HAP-1 (cell line): ENCODE data around the gene SPINT1.

Source experiments
- DNase-seq, 2 experiments: peaks; one replicate each; pipeline ENCODE4 v3.0.0-alpha.2; 2016 to 2020; ENCODE audit warnings: low spot score in 2 of 2
- H3K27me3 ChIP-seq: fragments of 250-450 bp; sonication (Bioruptor Pico); 2 replicates; pipeline ENCODE4 v1.5.1; 2020; ENCODE audit warnings: low read depth, mild to moderate bottlenecking, moderate library complexity
- H3K36me3 ChIP-seq: fragments of 250-450 bp; sonication (Bioruptor Pico); replicated peaks from 2 replicates; pipeline ENCODE4 v1.5.1; 2020; ENCODE audit warnings: mild to moderate bottlenecking
- H3K4me1 ChIP-seq: fragments of 250-450 bp; sonication (Bioruptor Pico); 2 replicates; pipeline ENCODE4 v1.5.1; 2020; ENCODE audit warnings: mild to moderate bottlenecking
- H3K4me3 ChIP-seq: fragments of 250-450 bp; sonication (Bioruptor Pico); 2 replicates; pipeline ENCODE4 v1.5.1; 2020; ENCODE audit warnings: mild to moderate bottlenecking, moderate library complexity
- H3K9me3 ChIP-seq: fragments of 250-450 bp; sonication (Bioruptor Pico); 2 replicates; pipeline ENCODE4 v1.5.1; 2020; ENCODE audit warnings: mild to moderate bottlenecking, moderate library complexity
- in situ Hi-C: fragments of 300-500 bp; cut with MboI; formaldehyde crosslinking; loops from 3 replicates; pipeline ENCODE4 v1.14.3; 2020; ENCODE audit warnings: low sequenced_read_pairs, inconsistent platforms, mixed read lengths

Gene SPINT1

GRCh38 chr15:40819048-40819447 lies 24.8 kb upstream of the SPINT1 start:
- Histone ChIP-seq H3K36me3 (no peaks in the 10 kb centered on the region), H3K9me3 (no peaks in the 10 kb centered on the region), H3K4me3 (no peak overlapping the region), H3K27me3 (no peaks in the 10 kb centered on the region), H3K4me1 (no peaks in the 10 kb centered on the region)
- DNase-seq = no peak
- in situ Hi-C loops = no loop called here

- H3K27me3 ChIP-seq = no peaks in the 10 kb centered on the region
- DNase-seq = no peak
- in situ Hi-C loops = no loop called here
- no peak overlapping the region for H3K4me3 ChIP-seq
- H3K9me3 ChIP-seq = no peaks in the 10 kb centered on the region
- H3K36me3 ChIP-seq = no peaks in the 10 kb centered on the region
- H3K4me1 ChIP-seq = no peaks in the 10 kb centered on the region
Measured at GRCh38 chr15:40821195-40821594, 22.7 kb upstream of the SPINT1 start.

- in situ Hi-C loops = no loop called here
- Histone ChIP-seq H3K36me3 (no peaks in the 10 kb centered on the region), H3K4me1 (no peaks in the 10 kb centered on the region), H3K4me3 (no peak overlapping the region), H3K9me3 (no peaks in the 10 kb centered on the region), H3K27me3 (no peaks in the 10 kb centered on the region)
- DNase-seq = no peak
Measured at GRCh38 chr15:40823572-40824343, 20.1 kb upstream of the SPINT1 start.

GRCh38 chr15:40825661-40826422 lies 18.0 kb upstream of the SPINT1 start:
- no peak overlapping the region for H3K4me3 ChIP-seq
- peak in 1 of 2 experiments; percentile 8 for DNase-seq
- no peaks in the 10 kb centered on the region for H3K4me1 ChIP-seq
- in situ Hi-C loops = no loop called here
- no peaks in the 10 kb centered on the region for H3K27me3 ChIP-seq
- no peaks in the 10 kb centered on the region for H3K9me3 ChIP-seq
- H3K36me3 ChIP-seq = no peaks in the 10 kb centered on the region

- no peak overlapping the region for H3K4me3 ChIP-seq
- no peaks in the 10 kb centered on the region for H3K36me3 ChIP-seq
- DNase-seq = no peak
- H3K9me3 ChIP-seq = no peaks in the 10 kb centered on the region
- no peaks in the 10 kb centered on the region for H3K27me3 ChIP-seq
- no peaks in the 10 kb centered on the region for H3K4me1 ChIP-seq
- in situ Hi-C loops = no loop called here
Measured at GRCh38 chr15:40826423-40827075, 17.3 kb upstream of the SPINT1 start.

- no peaks in the 10 kb centered on the region for H3K36me3 ChIP-seq
- no peak within 1 kb of the TSS for H3K4me3 ChIP-seq
- no peaks in the 10 kb centered on the region for H3K9me3 ChIP-seq
- no peaks in the 10 kb centered on the region for H3K27me3 ChIP-seq
- in situ Hi-C loops = no loop called here
- H3K4me1 ChIP-seq = no peaks in the 10 kb centered on the region
- no peak for DNase-seq
Measured at GRCh38 chr15:40828447-40829036, 15.3 kb upstream of the SPINT1 start, which contains the start of gene PPP1R14D. Gene PPP1R14D, minus strand, starts transcription at chr15:40828708. Its CDS starts 67 bp downstream, at chr15:40828641.

- no peaks in the 10 kb centered on the region for H3K9me3 ChIP-seq
- in situ Hi-C loops = no loop called here
- no peak for DNase-seq
- no peaks in the 10 kb centered on the region for H3K27me3 ChIP-seq
- H3K4me1 ChIP-seq = no peaks in the 10 kb centered on the region
- no peaks in the 10 kb centered on the region for H3K36me3 ChIP-seq
- H3K4me3 ChIP-seq = no peak overlapping the region
Measured at GRCh38 chr15:40829115-40829514, 14.7 kb upstream of the SPINT1 start.

GRCh38 chr15:40830884-40831283 lies 13.0 kb upstream of the SPINT1 start:
- H3K9me3 ChIP-seq = no peaks in the 10 kb centered on the region
- H3K27me3 ChIP-seq = no peaks in the 10 kb centered on the region
- H3K4me1 ChIP-seq = 0 out of 2 replicates have a peak, but pooled peaks cover 4% of the 10 kb centered on the region
- no peaks in the 10 kb centered on the region for H3K36me3 ChIP-seq
- no peak for DNase-seq
- no peak overlapping the region for H3K4me3 ChIP-seq
- in situ Hi-C loops = no loop called here

GRCh38 chr15:40831861-40832260 lies 12.0 kb upstream of the SPINT1 start:
- DNase-seq = no peak
- Histone ChIP-seq H3K36me3 (no peaks in the 10 kb centered on the region), H3K9me3 (no peaks in the 10 kb centered on the region), H3K27me3 (no peaks in the 10 kb centered on the region), H3K4me1 (0 out of 2 replicates have a peak, but pooled peaks cover 4% of the 10 kb centered on the region), H3K4me3 (no peak overlapping the region)
- in situ Hi-C loops = no loop called here

- H3K4me3 ChIP-seq = no peak overlapping the region
- DNase-seq = no peak
- in situ Hi-C loops = no loop called here
Measured at GRCh38 chr15:40832903-40833302, 10.9 kb upstream of the SPINT1 start.

GRCh38 chr15:40836020-40836419 lies 7.8 kb upstream of the SPINT1 start:
- Histone ChIP-seq H3K27me3 (no peaks in the 10 kb centered on the region), H3K36me3 (no peaks in the 10 kb centered on the region), H3K4me3 (no peak overlapping the region), H3K9me3 (no peaks in the 10 kb centered on the region), H3K4me1 (0 out of 2 replicates have a peak, but pooled peaks cover 4% of the 10 kb centered on the region)
- no peak for DNase-seq
- in situ Hi-C loops = no loop called here

More at GRCh38 chr15:40832903-40833302, 10.9 kb upstream of the SPINT1 start:
- H3K4me1 ChIP-seq = 0 out of 2 replicates have a peak, but pooled peaks cover 4% of the 10 kb centered on the region
- H3K27me3 ChIP-seq = no peaks in the 10 kb centered on the region
- no peaks in the 10 kb centered on the region for H3K9me3 ChIP-seq
- H3K36me3 ChIP-seq = no peaks in the 10 kb centered on the region

GRCh38 chr15:40838756-40839155 lies 5.1 kb upstream of the SPINT1 start:
- H3K27me3 ChIP-seq = no peaks in the 10 kb centered on the region
- no peak overlapping the region for H3K4me3 ChIP-seq
- in situ Hi-C loops = no loop called here
- peaks cover 8% of the 10 kb centered on the region for H3K4me1 ChIP-seq
- no peak for DNase-seq
- H3K9me3 ChIP-seq = no peaks in the 10 kb centered on the region
- no peaks in the 10 kb centered on the region for H3K36me3 ChIP-seq

- in situ Hi-C loops = no loop called here
- H3K4me1 ChIP-seq = peaks cover 5% of the 10 kb centered on the region
Measured at GRCh38 chr15:40841741-40842140, 2.1 kb upstream of the SPINT1 start.

More at GRCh38 chr15:40841741-40842140, 2.1 kb upstream of the SPINT1 start:
- H3K9me3 ChIP-seq = no peaks in the 10 kb centered on the region
- no peak for DNase-seq
- H3K27me3 ChIP-seq = no peaks in the 10 kb centered on the region
- H3K4me3 ChIP-seq = no peak overlapping the region
- no peaks in the 10 kb centered on the region; the same call in 1 of the 2 replicates for H3K36me3 ChIP-seq
